K562 (cell line): ENCODE measurements around the gene GRIK1. TPM values are rescaled to one million over a fixed set of nuclear protein-coding genes. Genes with fewer than 3 reads are reported as not detected.
A peak's percentile ranks its signal among the peaks of the same experiment; 100 is the strongest.

ENCODE experiments used
- CHD4 ChIP-seq: fragments of 200-600 bp; sonication (generic); IDR thresholded peaks from 3 replicates; pipeline ENCODE4 v1.6.1; 2012; ENCODE audit warnings: low read depth, mild to moderate bottlenecking, mixed read lengths, low read length, inconsistent platforms; ENCODE audit not compliant: insufficient read depth, insufficient replicate concordance, poor library complexity, severe bottlenecking
- CREB1 ChIP-seq, 2 experiments: sonication (generic) in 1 of 2; formaldehyde crosslinking in 1 of 2; IDR thresholded peaks; 2 replicates each; pipeline versions ENCODE4 v1.6.1 to v1.8.0; 2012 to 2022; ENCODE audit warnings: inconsistent platforms in 1 of 2, mild to moderate bottlenecking in 1 of 2, missing genetic modification reagents in 1 of 2, moderate library complexity in 1 of 2
- E2F8 ChIP-seq: fragments of 450-650 bp; IDR thresholded peaks from 2 replicates; pipeline ENCODE4 v1.7.1; 2018; ENCODE audit warnings: mild to moderate bottlenecking, low read depth; ENCODE audit not compliant: partially characterized antibody
- HDAC2 ChIP-seq: fragments of 450-650 bp; IDR thresholded peaks from 2 replicates; pipeline ENCODE4 v1.6.1; 2016; ENCODE audit warnings: mild to moderate bottlenecking
- KDM1A ChIP-seq, 2 experiments: fragments of 450-650 bp; IDR thresholded peaks; 2 replicates each; pipeline ENCODE4 v1.6.1; 2016; ENCODE audit warnings: mild to moderate bottlenecking in 2 of 2
- PHB ChIP-seq: fragments of 250-450 bp; sonication (Bioruptor Pico); IDR thresholded peaks from 2 replicates; pipeline ENCODE4 v1.5.0; 2021
- ZBTB26 ChIP-seq: fragments of 450-650 bp; formaldehyde crosslinking; IDR thresholded peaks from 2 replicates; pipeline ENCODE4 v1.4.0; 2022; ENCODE audit warnings: missing genetic modification characterization
- ZBTB49 ChIP-seq: sonication (generic); formaldehyde crosslinking; IDR thresholded peaks from 2 replicates; pipeline ENCODE4 v1.8.0; 2022; ENCODE audit warnings: missing genetic modification reagents, mild to moderate bottlenecking, borderline replicate concordance
- polyA plus RNA-seq, 8 experiments: library from polyadenylated mRNA; depleted of rRNA in 4 of 8; stranded (reverse) in 5 of 8; unstranded in 3 of 8; fragments of >200 nt; fragmentation: Nextera tagmentation in 2 of 8; fragmentation: Illumina TruSeq in 1 of 8; extraction: Ambion mirVana in 2 of 8; extraction: Trizol in 1 of 8; gene quantifications; 2 replicates each; pipeline versions ENCODE4 v1.2.1 to v1.2.3, GENCODE V29; 2011 to 2014; ENCODE audit warnings: inconsistent platforms in 1 of 8, missing spikeins in 1 of 8
- total RNA-seq, 7 experiments: library from RNA; depleted of rRNA in 6 of 7; stranded (reverse); fragments of >200 nt in 6 of 7; fragmentation: Illumina TruSeq in 2 of 7; extraction: Trizol in 2 of 7; gene quantifications; 2 replicates each; pipeline versions ENCODE4 v1.2.1 to v1.2.3, GENCODE V29; 2011 to 2021; ENCODE audit warnings: low replicate concordance in 1 of 7
- TF ChIP-seq, protein P1 (sequence below): fragments of 250-450 bp; sonication (Bioruptor Pico); IDR thresholded peaks from 2 replicates; pipeline ENCODE4 v1.5.0; 2020; ENCODE audit warnings: mild to moderate bottlenecking, borderline replicate concordance
- TF ChIP-seq, protein P2 (sequence below), 2 experiments: IDR thresholded peaks in 1 of 2; conservative IDR thresholded peaks in 1 of 2; 2 replicates each; pipeline ENCODE4 v1.6.1; 2016; ENCODE audit warnings: low read depth in 2 of 2, mild to moderate bottlenecking in 1 of 2, missing compliant biosample characterization in 1 of 2, missing genetic modification characterization in 1 of 2, moderate library complexity in 1 of 2
- TF ChIP-seq, protein P3 (sequence below): sonication (generic); IDR thresholded peaks from 2 replicates; pipeline ENCODE4 v1.6.1; 2016

Gene GRIK1
- total and polyA plus RNA-seq, 9 of the 15 experiments (the other 6 are each of a cell fraction or from before 2014, with no cell fraction given) = 0.17 to 2.8 (median 0.53) TPM

- TF ChIP-seq, protein P1, sequence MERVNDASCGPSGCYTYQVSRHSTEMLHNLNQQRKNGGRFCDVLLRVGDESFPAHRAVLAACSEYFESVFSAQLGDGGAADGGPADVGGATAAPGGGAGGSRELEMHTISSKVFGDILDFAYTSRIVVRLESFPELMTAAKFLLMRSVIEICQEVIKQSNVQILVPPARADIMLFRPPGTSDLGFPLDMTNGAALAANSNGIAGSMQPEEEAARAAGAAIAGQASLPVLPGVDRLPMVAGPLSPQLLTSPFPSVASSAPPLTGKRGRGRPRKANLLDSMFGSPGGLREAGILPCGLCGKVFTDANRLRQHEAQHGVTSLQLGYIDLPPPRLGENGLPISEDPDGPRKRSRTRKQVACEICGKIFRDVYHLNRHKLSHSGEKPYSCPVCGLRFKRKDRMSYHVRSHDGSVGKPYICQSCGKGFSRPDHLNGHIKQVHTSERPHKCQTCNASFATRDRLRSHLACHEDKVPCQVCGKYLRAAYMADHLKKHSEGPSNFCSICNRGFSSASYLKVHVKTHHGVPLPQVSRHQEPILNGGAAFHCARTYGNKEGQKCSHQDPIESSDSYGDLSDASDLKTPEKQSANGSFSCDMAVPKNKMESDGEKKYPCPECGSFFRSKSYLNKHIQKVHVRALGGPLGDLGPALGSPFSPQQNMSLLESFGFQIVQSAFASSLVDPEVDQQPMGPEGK (CRISPR knock-in tag) = no peak
- TF ChIP-seq CHD4 (no peak), ZBTB26 (no peak), ZBTB49 (CRISPR knock-in tag) (no peak), CREB1 (IDR thresholded peaks at IDR 0.05) (peak; percentile 57; the same call in 1 of the 2 replicates), CREB1 (CRISPR knock-in tag; IDR thresholded peaks at IDR 0.05) (no peak), PHB (CRISPR knock-in tag) (no peak), E2F8 (no peak), KDM1A (IDR thresholded peaks at IDR 0.05) (peak; percentile 87 to 89), HDAC2 (peak; percentile 73; the same call in 1 of the 2 replicates)
- TF ChIP-seq, protein P2, sequence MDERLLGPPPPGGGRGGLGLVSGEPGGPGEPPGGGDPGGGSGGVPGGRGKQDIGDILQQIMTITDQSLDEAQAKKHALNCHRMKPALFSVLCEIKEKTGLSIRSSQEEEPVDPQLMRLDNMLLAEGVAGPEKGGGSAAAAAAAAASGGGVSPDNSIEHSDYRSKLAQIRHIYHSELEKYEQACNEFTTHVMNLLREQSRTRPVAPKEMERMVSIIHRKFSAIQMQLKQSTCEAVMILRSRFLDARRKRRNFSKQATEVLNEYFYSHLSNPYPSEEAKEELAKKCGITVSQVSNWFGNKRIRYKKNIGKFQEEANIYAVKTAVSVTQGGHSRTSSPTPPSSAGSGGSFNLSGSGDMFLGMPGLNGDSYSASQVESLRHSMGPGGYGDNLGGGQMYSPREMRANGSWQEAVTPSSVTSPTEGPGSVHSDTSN (CRISPR knock-in tag; IDR thresholded peaks at IDR 0.05; ENCODE audit: low read depth) = no peak
- TF ChIP-seq, protein P2 (tag; conservative IDR thresholded peaks at IDR 0.05; ENCODE audit: low read depth) = peak; percentile 72
- TF ChIP-seq, protein P3, sequence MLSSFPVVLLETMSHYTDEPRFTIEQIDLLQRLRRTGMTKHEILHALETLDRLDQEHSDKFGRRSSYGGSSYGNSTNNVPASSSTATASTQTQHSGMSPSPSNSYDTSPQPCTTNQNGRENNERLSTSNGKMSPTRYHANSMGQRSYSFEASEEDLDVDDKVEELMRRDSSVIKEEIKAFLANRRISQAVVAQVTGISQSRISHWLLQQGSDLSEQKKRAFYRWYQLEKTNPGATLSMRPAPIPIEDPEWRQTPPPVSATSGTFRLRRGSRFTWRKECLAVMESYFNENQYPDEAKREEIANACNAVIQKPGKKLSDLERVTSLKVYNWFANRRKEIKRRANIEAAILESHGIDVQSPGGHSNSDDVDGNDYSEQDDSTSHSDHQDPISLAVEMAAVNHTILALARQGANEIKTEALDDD = peak; percentile 73
Measured at GRCh38 chr21:29641635-29642550, 297.9 kb downstream of the GRIK1 start (continued).
